MCF 10A (cell line): ENCODE measurements around the gene C2CD2. TPM values are rescaled to one million over a fixed set of nuclear protein-coding genes. Genes with fewer than 3 reads are reported as not detected.

Experiments
- BruUV-seq: library from RNA; stranded (reverse); fragments of 400-500 nt; replicated peaks from 2 replicates; lab custom pipeline; 2021; lab: Mats Ljungman, UMichigan
- CTCF ChIA-PET: fragments of 300-600 bp; sonication (Branson Sonifier 250); formaldehyde crosslinking; extraction: SDS; loops from one replicate; lab custom pipeline; 2021; ENCODE audit warnings: antibody characterized with exemption, inconsistent platforms; lab: Yijun Ruan, JAX
- POLR2A ChIA-PET: fragments of 300-600, 350-650 bp; sonication (Branson Sonifier 250); formaldehyde crosslinking; extraction: SDS; loops from one replicate; lab custom pipeline; 2020; ENCODE audit warnings: antibody characterized with exemption, inconsistent platforms; lab: Yijun Ruan, JAX
- DNase-seq: peaks from one replicate; pipeline ENCODE4 v3.0.0-alpha.2; 2018; ENCODE audit not compliant: unreplicated experiment
- H3K27ac Mint-ChIP-seq: one replicate; pipeline ENCODE4 v1.8.0; 2022; ENCODE audit warnings: mild to moderate bottlenecking, low read depth, mixed read lengths; ENCODE audit not compliant: unreplicated experiment
- H3K27me3 Mint-ChIP-seq: one replicate; pipeline ENCODE4 v1.8.0; 2022; ENCODE audit warnings: mixed read lengths; ENCODE audit not compliant: insufficient read depth, unreplicated experiment
- H3K36me3 Mint-ChIP-seq: one replicate; pipeline ENCODE4 v1.8.0; 2022; ENCODE audit warnings: mild to moderate bottlenecking, moderate library complexity, mixed read lengths; ENCODE audit not compliant: insufficient read depth, unreplicated experiment
- H3K4me1 Mint-ChIP-seq: one replicate; pipeline ENCODE4 v1.8.0; 2022; ENCODE audit warnings: mixed read lengths; ENCODE audit not compliant: insufficient read depth, unreplicated experiment
- H3K4me3 Mint-ChIP-seq: one replicate; pipeline ENCODE4 v1.8.0; 2022; ENCODE audit warnings: mild to moderate bottlenecking, moderate library complexity, mixed read lengths; ENCODE audit not compliant: unreplicated experiment
- H3K9me3 Mint-ChIP-seq: one replicate; pipeline ENCODE4 v1.8.0; 2022; ENCODE audit warnings: mixed read lengths; ENCODE audit not compliant: unreplicated experiment
- CTCF ChIP-seq: fragments of 200-600 bp; IDR thresholded peaks from one replicate; pipeline ENCODE4 v1.8.0; 2022; ENCODE audit warnings: antibody characterized with exemption, mild to moderate bottlenecking; ENCODE audit not compliant: unreplicated experiment
- intact Hi-C: fragments of 100-400 bp; cut with micrococcal nuclease; formaldehyde crosslinking; loops from 2 replicates; pipeline ENCODE4 v1.14.1; 2022
- total RNA-seq: library from RNA; stranded (reverse); gene quantifications from 2 replicates; pipeline ENCODE4 v1.2.3, GENCODE V29; 2022

The C2CD2 gene
- total RNA-seq, 1 experiment from 2014 or later: 25.1 TPM

GRCh38 chr21:41924368-41924754, 29.5 kb downstream of the C2CD2 start:
- H3K4me3 Mint-ChIP-seq: no peak overlapping the region
- no peak overlapping the region for H3K27ac Mint-ChIP-seq
- POLR2A ChIA-PET: no interaction called here
- BruUV-seq: no TSS peak
- peaks cover 17% of the 10 kb centered on the region for H3K4me1 Mint-ChIP-seq
- DNase-seq: no peak
- no peaks in the 10 kb centered on the region for H3K9me3 Mint-ChIP-seq
- peaks cover 4% of the 10 kb centered on the region for H3K36me3 Mint-ChIP-seq
- CTCF ChIA-PET: no interaction called here
- H3K27me3 Mint-ChIP-seq: no peaks in the 10 kb centered on the region
- intact Hi-C loops: no loop called here
- no peak for TF ChIP-seq CTCF

GRCh38 chr21:41923631-41924367, 30.0 kb downstream of the C2CD2 start:
- no TSS peak for BruUV-seq
- TF ChIP-seq CTCF: no peak
- no peak overlapping the region for H3K27ac Mint-ChIP-seq
- no peaks in the 10 kb centered on the region for H3K9me3 Mint-ChIP-seq
- peaks cover 17% of the 10 kb centered on the region for H3K4me1 Mint-ChIP-seq
- ChIA-PET CTCF (no interaction called here), POLR2A (no interaction called here)
- peaks cover 4% of the 10 kb centered on the region for H3K36me3 Mint-ChIP-seq
- intact Hi-C loops: no loop called here
- no peaks in the 10 kb centered on the region for H3K27me3 Mint-ChIP-seq
- no peak overlapping the region for H3K4me3 Mint-ChIP-seq
- no peak for DNase-seq

GRCh38 chr21:41923186-41923585, 30.6 kb downstream of the C2CD2 start:
- CTCF ChIA-PET: no interaction called here
- intact Hi-C loops: no loop called here
- POLR2A ChIA-PET: no interaction called here

GRCh38 chr21:41921021-41921420, 32.8 kb downstream of the C2CD2 start:
- H3K9me3 Mint-ChIP-seq: no peaks in the 10 kb centered on the region
- ChIA-PET POLR2A (interaction anchor here (0.6 to 1.4 kb wide), 2 partner anchors 22 to 41 kb away, joined by 3 read pairs; no protein-coding TSS in a partner anchor), CTCF (interaction anchor here (0.6 to 0.8 kb wide), 2 partner anchors 11 to 187 kb away, joined by 3 to 6 read pairs; no protein-coding TSS in a partner anchor)
- intact Hi-C loops: no loop called here
- H3K4me1 Mint-ChIP-seq: peaks cover 9% of the 10 kb centered on the region
- H3K27ac Mint-ChIP-seq: no peak overlapping the region
- TF ChIP-seq CTCF: no peak
- no TSS peak for BruUV-seq
- peaks cover 22% of the 10 kb centered on the region for H3K36me3 Mint-ChIP-seq
- H3K4me3 Mint-ChIP-seq: no peak overlapping the region
- no peaks in the 10 kb centered on the region for H3K27me3 Mint-ChIP-seq
- DNase-seq: no peak

More at GRCh38 chr21:41923186-41923585, 30.6 kb downstream of the C2CD2 start:
- H3K4me3 Mint-ChIP-seq: no peak overlapping the region
- H3K9me3 Mint-ChIP-seq: no peaks in the 10 kb centered on the region
- peaks cover 17% of the 10 kb centered on the region for H3K4me1 Mint-ChIP-seq
- no peak for TF ChIP-seq CTCF
- H3K27me3 Mint-ChIP-seq: no peaks in the 10 kb centered on the region
- H3K27ac Mint-ChIP-seq: no peak overlapping the region
- BruUV-seq: no TSS peak
- peaks cover 7% of the 10 kb centered on the region for H3K36me3 Mint-ChIP-seq
- no peak for DNase-seq
